GM10266 (cell line): Measurements from ENCODE around the gene CFAP65.

ENCODE experiments used
- DNase-seq: peaks from one replicate; pipeline ENCODE4 v3.0.0; 2012; ENCODE audit errors: extremely low spot score
- CTCF ChIP-seq: IDR thresholded peaks from 2 replicates; pipeline ENCODE4 v1.5.1; 2012; ENCODE audit warnings: mild to moderate bottlenecking, low read depth; ENCODE audit not compliant: control insufficient read depth, insufficient read depth; ENCODE audit errors: missing control alignments

Gene CFAP65, protein sequence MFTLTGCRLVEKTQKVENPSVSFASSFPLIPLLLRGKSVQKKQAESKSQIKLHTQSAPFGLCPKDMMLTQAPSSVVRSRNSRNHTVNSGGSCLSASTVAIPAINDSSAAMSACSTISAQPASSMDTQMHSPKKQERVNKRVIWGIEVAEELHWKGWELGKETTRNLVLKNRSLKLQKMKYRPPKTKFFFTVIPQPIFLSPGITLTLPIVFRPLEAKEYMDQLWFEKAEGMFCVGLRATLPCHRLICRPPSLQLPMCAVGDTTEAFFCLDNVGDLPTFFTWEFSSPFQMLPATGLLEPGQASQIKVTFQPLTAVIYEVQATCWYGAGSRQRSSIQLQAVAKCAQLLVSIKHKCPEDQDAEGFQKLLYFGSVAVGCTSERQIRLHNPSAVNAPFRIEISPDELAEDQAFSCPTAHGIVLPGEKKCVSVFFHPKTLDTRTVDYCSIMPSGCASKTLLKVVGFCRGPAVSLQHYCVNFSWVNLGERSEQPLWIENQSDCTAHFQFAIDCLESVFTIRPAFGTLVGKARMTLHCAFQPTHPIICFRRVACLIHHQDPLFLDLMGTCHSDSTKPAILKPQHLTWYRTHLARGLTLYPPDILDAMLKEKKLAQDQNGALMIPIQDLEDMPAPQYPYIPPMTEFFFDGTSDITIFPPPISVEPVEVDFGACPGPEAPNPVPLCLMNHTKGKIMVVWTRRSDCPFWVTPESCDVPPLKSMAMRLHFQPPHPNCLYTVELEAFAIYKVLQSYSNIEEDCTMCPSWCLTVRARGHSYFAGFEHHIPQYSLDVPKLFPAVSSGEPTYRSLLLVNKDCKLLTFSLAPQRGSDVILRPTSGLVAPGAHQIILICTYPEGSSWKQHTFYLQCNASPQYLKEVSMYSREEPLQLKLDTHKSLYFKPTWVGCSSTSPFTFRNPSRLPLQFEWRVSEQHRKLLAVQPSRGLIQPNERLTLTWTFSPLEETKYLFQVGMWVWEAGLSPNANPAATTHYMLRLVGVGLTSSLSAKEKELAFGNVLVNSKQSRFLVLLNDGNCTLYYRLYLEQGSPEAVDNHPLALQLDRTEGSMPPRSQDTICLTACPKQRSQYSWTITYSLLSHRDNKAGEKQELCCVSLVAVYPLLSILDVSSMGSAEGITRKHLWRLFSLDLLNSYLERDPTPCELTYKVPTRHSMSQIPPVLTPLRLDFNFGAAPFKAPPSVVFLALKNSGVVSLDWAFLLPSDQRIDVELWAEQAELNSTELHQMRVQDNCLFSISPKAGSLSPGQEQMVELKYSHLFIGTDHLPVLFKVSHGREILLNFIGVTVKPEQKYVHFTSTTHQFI (N-terminal part only)

DNA sequence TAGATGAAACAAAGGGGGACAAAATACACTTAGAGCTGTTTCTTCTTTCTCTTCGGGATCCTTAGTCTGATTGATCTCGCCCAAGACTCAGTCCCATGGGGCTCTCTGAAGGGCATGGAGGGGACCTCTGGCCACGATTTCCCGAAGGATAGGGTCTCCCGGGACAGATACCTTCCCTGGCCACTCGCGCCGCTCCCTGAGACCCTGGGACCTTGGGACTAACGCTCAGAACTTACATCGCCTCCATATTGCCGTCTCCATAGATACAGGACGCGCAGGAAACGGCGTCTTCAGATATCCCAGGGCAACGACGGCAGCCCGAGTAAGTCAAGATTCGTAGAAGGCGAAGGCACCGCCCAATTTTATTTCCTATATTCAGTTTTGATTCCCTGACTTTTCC, at the start of gene CFAP65:
Gene CFAP65 (minus strand): TSS at position 265 of the 400 bp plus-strand sequence. CDS start 2,468 bp downstream, outside the sequence.
- no peak for DNase-seq
- no peak for TF ChIP-seq CTCF

DNA sequence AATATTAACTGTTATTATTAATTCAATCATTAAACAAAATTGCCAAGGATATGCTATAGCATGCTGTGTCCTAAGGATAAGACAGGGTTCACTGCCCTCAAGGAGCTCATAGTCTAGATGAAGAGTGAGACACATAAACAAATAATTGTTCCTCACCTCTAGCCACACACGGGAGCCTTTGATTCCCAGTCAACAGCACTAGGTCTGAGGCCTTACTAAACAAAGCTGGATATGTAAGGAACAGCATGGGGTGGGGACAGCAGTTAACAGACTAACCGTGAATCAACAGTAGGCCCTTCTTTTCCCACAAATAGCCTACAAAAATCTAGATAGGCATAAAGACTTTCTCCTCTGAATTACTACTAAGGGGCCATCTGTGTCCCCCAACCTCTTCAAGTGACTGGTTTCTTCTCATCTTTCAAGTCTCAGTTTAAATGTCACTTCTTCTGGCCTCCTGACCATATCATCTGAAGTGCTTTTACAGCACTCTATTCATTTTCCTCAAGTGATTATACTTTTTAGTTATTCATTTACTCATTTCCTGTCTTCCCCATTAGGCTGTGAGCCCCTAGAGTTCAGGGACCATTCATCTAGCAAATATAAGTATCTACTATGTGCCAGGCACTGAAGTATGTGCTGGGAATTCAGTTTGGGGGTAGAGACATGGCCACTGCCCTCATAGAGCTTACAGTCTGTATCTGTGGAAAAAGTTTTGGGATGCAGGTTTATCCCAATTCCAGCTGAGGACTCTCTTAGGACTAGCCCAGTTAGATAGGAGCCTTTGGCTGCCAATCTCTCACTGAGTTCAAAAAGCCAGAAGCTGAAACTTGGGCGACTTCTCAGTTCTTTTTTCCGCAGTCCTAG, 49.4 kb upstream of the CFAP65 start:
- TF ChIP-seq CTCF: no peak
- no peak for DNase-seq

DNA sequence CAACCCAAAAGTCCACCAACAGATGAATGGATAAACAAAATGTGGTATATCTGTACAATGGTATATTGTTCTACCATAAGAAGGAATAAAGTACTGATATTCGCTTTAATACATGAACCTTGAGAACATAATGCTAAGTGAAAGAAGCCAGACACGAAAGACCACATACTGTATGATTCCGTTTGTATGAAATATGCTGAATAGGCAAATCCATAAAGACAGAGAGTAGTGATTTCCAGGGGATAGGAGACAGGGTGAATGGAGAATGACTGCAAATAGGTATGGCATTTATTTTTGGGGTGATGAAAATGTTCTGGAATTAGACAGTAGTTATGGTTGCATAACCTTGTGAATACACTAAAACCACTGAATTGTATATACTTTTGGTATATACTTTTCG, 48.0 kb upstream of the CFAP65 start:
- no peak for TF ChIP-seq CTCF
- no peak for DNase-seq

DNA sequence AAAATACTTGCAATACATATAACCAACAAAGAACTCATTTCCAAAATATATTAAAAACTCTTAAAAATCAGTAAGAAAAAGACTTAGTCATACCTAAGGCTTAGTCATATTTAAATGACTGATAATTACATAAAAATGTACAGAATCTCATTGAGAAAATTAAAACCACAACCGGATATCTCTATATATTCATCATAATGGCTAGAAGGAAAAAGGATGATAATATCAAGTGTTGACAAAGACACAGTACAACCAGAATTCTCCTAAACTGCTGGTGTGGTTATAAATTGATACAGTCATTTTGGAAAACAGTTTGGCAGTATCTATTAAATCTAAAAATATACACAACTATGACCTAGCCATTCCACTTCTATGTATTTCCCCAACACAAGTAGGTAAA, 46.5 kb upstream of the CFAP65 start:
- no peak for TF ChIP-seq CTCF
- DNase-seq: no peak

DNA sequence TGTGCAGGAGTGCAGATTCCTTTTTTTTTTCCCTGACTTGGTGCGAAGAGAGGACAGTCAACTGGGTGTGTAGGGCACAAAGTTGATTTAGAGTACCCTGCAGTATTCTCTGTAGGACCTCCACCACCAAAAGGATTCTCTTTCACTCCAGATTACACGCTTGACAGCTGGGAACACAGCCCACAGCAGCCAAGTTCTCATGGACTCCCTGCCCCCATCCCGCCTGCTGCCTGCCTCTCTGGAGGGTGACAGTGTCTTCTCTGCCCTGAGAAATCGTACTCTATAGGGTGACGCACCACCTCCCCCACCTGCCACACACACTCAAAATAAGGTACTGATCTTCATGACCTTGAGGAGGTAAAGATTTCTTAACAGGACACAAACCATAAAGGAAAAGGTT, 46.0 kb upstream of the CFAP65 start:
- no peak for DNase-seq
- no peak for TF ChIP-seq CTCF

- no peak for TF ChIP-seq CTCF
Measured at GRCh38 chr2:219086196-219086595, 44.9 kb upstream of the CFAP65 start.

More at GRCh38 chr2:219086196-219086595, 44.9 kb upstream of the CFAP65 start:
- no peak for DNase-seq
